HepG2 (cell line): ENCODE measurements around the gene SLC25A11. TPM values are rescaled to one million over a fixed set of nuclear protein-coding genes. Genes with fewer than 3 reads are reported as not detected.

ENCODE experiments used
- ATF4 ChIP-seq, 2 experiments: fragments of 450-650 bp in 1 of 2; sonication (generic) in 1 of 2; formaldehyde crosslinking; IDR thresholded peaks; 2 replicates each; pipeline versions ENCODE4 v1.5.0 to v1.8.0; 2020 to 2022; ENCODE audit warnings: mild to moderate bottlenecking in 1 of 2, missing genetic modification reagents in 1 of 2
- ATF6 ChIP-seq: sonication (generic); formaldehyde crosslinking; conservative IDR thresholded peaks from 2 replicates; pipeline ENCODE4 v1.4.0; 2020; ENCODE audit warnings: missing genetic modification reagents
- CENPX ChIP-seq: sonication (generic); formaldehyde crosslinking; IDR thresholded peaks from 2 replicates; pipeline ENCODE4 v1.9.0; 2021; ENCODE audit warnings: mild to moderate bottlenecking, missing genetic modification reagents, moderate library complexity
- CERS6 ChIP-seq: sonication (generic); formaldehyde crosslinking; IDR thresholded peaks from 2 replicates; pipeline ENCODE4 v1.5.0; 2020; ENCODE audit warnings: missing genetic modification reagents
- ELF3 ChIP-seq: IDR thresholded peaks from 2 replicates; pipeline ENCODE4 v1.6.1; 2016; ENCODE audit warnings: missing genetic modification reagents, missing compliant biosample characterization
- GABPB1 ChIP-seq: IDR thresholded peaks from 2 replicates; pipeline ENCODE4 v1.6.1; 2016; ENCODE audit warnings: mild to moderate bottlenecking, missing genetic modification reagents, moderate library complexity, missing compliant biosample characterization
- JARID2 ChIP-seq: sonication (generic); formaldehyde crosslinking; IDR thresholded peaks from 2 replicates; pipeline ENCODE4 v1.8.1; 2023; ENCODE audit warnings: missing genetic modification reagents, inconsistent platforms; ENCODE audit not compliant: insufficient replicate concordance
- KLF16 ChIP-seq, 2 experiments: sonication (generic) in 1 of 2; formaldehyde crosslinking in 1 of 2; IDR thresholded peaks; 2 replicates each; pipeline versions ENCODE4 v1.6.1 to v1.8.0; 2016 to 2023; ENCODE audit warnings: missing genetic modification reagents in 2 of 2, missing compliant biosample characterization in 1 of 2
- MAZ ChIP-seq, 2 experiments: sonication (generic) in 1 of 2; formaldehyde crosslinking in 1 of 2; IDR thresholded peaks; 2 replicates each; pipeline versions ENCODE4 v1.5.0 to v1.6.1; 2012 to 2020; ENCODE audit warnings: low read depth in 2 of 2, mild to moderate bottlenecking in 2 of 2, borderline replicate concordance in 1 of 2, improper control_type of control experiment in 1 of 2, low read length in 1 of 2, missing genetic modification reagents in 1 of 2, moderate library complexity in 1 of 2
- MZF1 ChIP-seq: sonication (generic); formaldehyde crosslinking; IDR thresholded peaks from 2 replicates; pipeline ENCODE4 v1.8.1; 2023; ENCODE audit warnings: mild to moderate bottlenecking, missing genetic modification reagents, borderline replicate concordance
- NR2F1 ChIP-seq, 2 experiments: fragments of 450-650 bp in 1 of 2; formaldehyde crosslinking in 1 of 2; IDR thresholded peaks; 2 replicates each; pipeline versions ENCODE4 v1.5.0 to v1.6.1; 2016 to 2020; ENCODE audit warnings: mild to moderate bottlenecking in 1 of 2, missing compliant biosample characterization in 1 of 2, missing genetic modification reagents in 1 of 2, moderate library complexity in 1 of 2
- NR3C1 ChIP-seq: sonication (generic); formaldehyde crosslinking; IDR thresholded peaks from 2 replicates; pipeline ENCODE4 v1.4.0; 2020; ENCODE audit warnings: missing genetic modification reagents
- REPIN1 ChIP-seq: sonication (generic); formaldehyde crosslinking; IDR thresholded peaks from 2 replicates; pipeline ENCODE4 v1.8.0; 2022; ENCODE audit warnings: missing genetic modification reagents, low read depth, mild to moderate bottlenecking, borderline replicate concordance
- SIX4 ChIP-seq: sonication (generic); formaldehyde crosslinking; IDR thresholded peaks from 2 replicates; pipeline ENCODE4 v1.4.0; 2020; ENCODE audit warnings: missing genetic modification reagents
- SMYD3 ChIP-seq: sonication (generic); formaldehyde crosslinking; IDR thresholded peaks from 2 replicates; pipeline ENCODE4 v1.8.1; 2023; ENCODE audit warnings: mild to moderate bottlenecking, missing genetic modification reagents
- SOX5 ChIP-seq: IDR thresholded peaks from 2 replicates; pipeline ENCODE4 v1.6.1; 2016; ENCODE audit warnings: borderline replicate concordance
- SPEN ChIP-seq: sonication (generic); formaldehyde crosslinking; IDR thresholded peaks from 2 replicates; pipeline ENCODE4 v1.5.1; 2020; ENCODE audit warnings: low read depth, mild to moderate bottlenecking, missing genetic modification reagents
- STAG1 ChIP-seq: sonication (generic); formaldehyde crosslinking; IDR thresholded peaks from 2 replicates; pipeline ENCODE4 v1.4.0; 2020; ENCODE audit warnings: missing genetic modification reagents
- TFAP4 ChIP-seq: sonication (generic); IDR thresholded peaks from 2 replicates; pipeline ENCODE4 v1.6.1; 2016; ENCODE audit warnings: low read depth, borderline replicate concordance
- ZC3H13 ChIP-seq: sonication (generic); formaldehyde crosslinking; IDR thresholded peaks from 2 replicates; pipeline ENCODE4 v1.8.1; 2023; ENCODE audit warnings: mild to moderate bottlenecking, missing genetic modification reagents, moderate library complexity
- ZKSCAN1 ChIP-seq: fragments of 150-350 bp; IDR thresholded peaks from 2 replicates; pipeline ENCODE4 v1.6.1; 2014; ENCODE audit warnings: low read length
- ZNF740 ChIP-seq: sonication (generic); formaldehyde crosslinking; IDR thresholded peaks from 2 replicates; pipeline ENCODE4 v1.4.0; 2020; ENCODE audit warnings: missing genetic modification reagents
- ZZZ3 ChIP-seq: sonication (generic); formaldehyde crosslinking; IDR thresholded peaks from 2 replicates; pipeline ENCODE4 v1.4.0; 2020; ENCODE audit warnings: missing genetic modification reagents, mild to moderate bottlenecking, borderline replicate concordance
- polyA plus RNA-seq, 8 experiments: library from polyadenylated mRNA; depleted of rRNA in 3 of 8; stranded (reverse) in 7 of 8; unstranded in 1 of 8; fragments of >200 nt; fragmentation: Illumina TruSeq in 4 of 8; extraction: Trizol in 4 of 8; gene quantifications; 2 replicates each; pipeline versions ENCODE4 v1.2.1 to v1.2.3, GENCODE V29; 2011 to 2016; ENCODE audit warnings: low read depth in 4 of 8, missing spikeins in 1 of 8, mixed read lengths in 1 of 8; ENCODE audit not compliant: insufficient read depth in 1 of 8
- total RNA-seq, 5 experiments: library from RNA; depleted of rRNA; stranded (reverse); fragments of >200 nt; fragmentation: Illumina TruSeq; extraction: Trizol; gene quantifications; 2 replicates each; pipeline ENCODE4 v1.2.3, GENCODE V29; 2016; ENCODE audit warnings: low read depth in 1 of 5

SLC25A11 gene
- total and polyA plus RNA-seq, 2 of the 13 experiments (the other 11 are each of a cell fraction or from before 2014, with no cell fraction given): 35.4 to 47.2 TPM

GRCh38 chr17:4986951-4987766 lies 47.3 kb upstream of the SLC25A11 start, which contains the start of gene CAMTA2 (continued):
- peak; percentile 35; the same call in 1 of the 2 replicates for TF ChIP-seq TFAP4
- no peak for TF ChIP-seq ZZZ3 (CRISPR knock-in tag)
- TF ChIP-seq NR2F1 (CRISPR knock-in tag; IDR thresholded peaks at IDR 0.05): peak in 1 of 2 experiments; percentile 36; a peak in 1 of 4 replicates
- peak; percentile 36; the same call in 1 of the 2 replicates for TF ChIP-seq MAZ (IDR thresholded peaks at IDR 0.05; ENCODE audit: borderline replicate concordance, low read depth, low read length)
- peak; percentile 92 for TF ChIP-seq MAZ (CRISPR knock-in tag; IDR thresholded peaks at IDR 0.05; ENCODE audit: low read depth)
- no peak for TF ChIP-seq MZF1 (CRISPR knock-in tag)
- peak in 1 of 2 experiments; percentile 71; a peak in 1 of 4 replicates for TF ChIP-seq KLF16 (CRISPR knock-in tag; IDR thresholded peaks at IDR 0.05)
- TF ChIP-seq STAG1 (CRISPR knock-in tag): peak; percentile 60
- TF ChIP-seq CENPX (CRISPR knock-in tag): no peak
- TF ChIP-seq REPIN1: peak; percentile 85; the same call in 1 of the 2 replicates
- TF ChIP-seq SPEN: peak; percentile 87; the same call in 1 of the 2 replicates
- 0 out of 4 replicates have a peak, but pooled peaks of 1 of the 2 experiments have one; percentile 18 for TF ChIP-seq ATF4 (CRISPR knock-in tag; IDR thresholded peaks at IDR 0.05)
- TF ChIP-seq CERS6 (CRISPR knock-in tag): no peak
- TF ChIP-seq NR3C1 (CRISPR knock-in tag): no peak
- peak; percentile 84; the same call in 1 of the 2 replicates for TF ChIP-seq ZC3H13 (CRISPR knock-in tag)
- TF ChIP-seq ATF6 (CRISPR knock-in tag): no peak
- TF ChIP-seq SOX5 (CRISPR knock-in tag): no peak
- no peak for TF ChIP-seq ZKSCAN1
- TF ChIP-seq ELF3 (CRISPR knock-in tag): peak; percentile 79
- peak; percentile 44; the same call in 1 of the 2 replicates for TF ChIP-seq SIX4 (CRISPR knock-in tag)
- peak; percentile 94 for TF ChIP-seq GABPB1 (CRISPR knock-in tag)
- TF ChIP-seq SMYD3 (CRISPR knock-in tag): no peak
- no peak for TF ChIP-seq JARID2 (CRISPR knock-in tag)
- peak; percentile 95 for TF ChIP-seq ZNF740
